Measurements from ENCODE around the gene DUSP16. TPM values are rescaled to one million over a fixed set of nuclear protein-coding genes. Genes with fewer than 3 reads are reported as not detected.
A peak's percentile ranks its signal among the peaks of the same experiment; 100 is the strongest.

DUSP16 gene
- polyA plus RNA-seq, 2 of the 4 experiments (the other 2 are of a cell fraction), result 18.2 to 34.7 TPM

- no peak for DNase-seq (ENCODE audit: low read depth in 1 of 2, low spot score in 1 of 2)
- ChIA-PET POLR2A (no interaction called here), CTCF (interaction anchor here (1.5 kb wide), 1 partner anchor 10 kb away, joined by 3 read pairs; no protein-coding TSS in a partner anchor)
- 76% methylated on average over 2 of the region's 2 CpGs for WGBS (ENCODE audit: missing lambda C conversion rate)
- Histone ChIP-seq H3K27ac (no peak overlapping the region), H3K4me2 (no peak overlapping the region), H3K4me1 (peaks cover 35% of the 10 kb centered on the region), H3K9me3 (peaks cover 12% of the 10 kb centered on the region; the same call in 2 of the 3 replicates), H3K4me3 (no peak overlapping the region)
- no peak for ATAC-seq
- FAIRE-seq, result no peak
- no peak for TF ChIP-seq PHF8 (IDR thresholded peaks at IDR 0.05; ENCODE audit: borderline replicate concordance, low read depth)
- TF ChIP-seq FOSB (CRISPR knock-in tag; IDR thresholded peaks at IDR 0.05), result no peak
- no peak for TF ChIP-seq POLR2A (IDR thresholded peaks at IDR 0.05; ENCODE audit: low read length)
- TF ChIP-seq REST (IDR thresholded peaks at IDR 0.05), result no peak
- no peak for TF ChIP-seq FOSL2 (IDR thresholded peaks at IDR 0.05)
- TF ChIP-seq FOSL2 (CRISPR knock-in tag; IDR thresholded peaks at IDR 0.05), result no peak
- TF ChIP-seq USF2 (IDR thresholded peaks at IDR 0.05), result no peak
- no peak for TF ChIP-seq ZFP36 (IDR thresholded peaks at IDR 0.05; ENCODE audit: borderline replicate concordance, partially characterized antibody)
- no peak for TF ChIP-seq TFCP2L1 (CRISPR knock-in tag; IDR thresholded peaks at IDR 0.05)
- no peak for TF ChIP-seq HES2 (IDR thresholded peaks at IDR 0.05)
These were observed 134.6 kb downstream of the DUSP16 start for GRCh38 chr12:12428047-12428446.

- TF ChIP-seq NR3C1 (IDR thresholded peaks at IDR 0.05) (no peak), ZNF302 (CRISPR knock-in tag; IDR thresholded peaks at IDR 0.05) (no peak), TFCP2L1 (CRISPR knock-in tag; IDR thresholded peaks at IDR 0.05) (no peak)
- FAIRE-seq (no peak), ATAC-seq (no peak), DNase-seq (ENCODE audit: low read depth in 1 of 2, low spot score in 1 of 2) (no peak)
- Histone ChIP-seq H3K4me1 (peaks cover 30% of the 10 kb centered on the region), H3K27ac (0 out of 6 replicates have a peak overlapping the region, but pooled peaks of 1 of the 2 experiments have one; percentile 7), H3K4me3 (no peak overlapping the region), H3K4me2 (no peak overlapping the region), H3K9me3 (peaks cover 16% of the 10 kb centered on the region)
- ChIA-PET CTCF (interaction anchor here (0.7 to 1.5 kb wide), 2 partner anchors 11 to 28 kb away, joined by 3 read pairs; no protein-coding TSS in a partner anchor), POLR2A (no interaction called here)
- WGBS (ENCODE audit: missing lambda C conversion rate), result 81% methylated on average over 4 of the region's 4 CpGs
These were observed 135.1 kb downstream of the DUSP16 start for GRCh38 chr12:12427568-12427967.

GRCh38 chr12:12425616-12426015 is 137.0 kb downstream of the DUSP16 start:
- POLR2A ChIA-PET, result interaction anchor here (0.6 kb wide), 1 partner anchor 199 kb away, joined by 3 read pairs; no protein-coding TSS in a partner anchor
- 48% methylated on average over 1 of the region's 1 CpG for WGBS (ENCODE audit: missing lambda C conversion rate)
- DNase-seq (ENCODE audit: low read depth in 1 of 2, low spot score in 1 of 2) (no peak), ATAC-seq (no peak), FAIRE-seq (no peak)
- no peak for TF ChIP-seq ELK1 (IDR thresholded peaks at IDR 0.05; ENCODE audit: low read depth, low read length)
- TF ChIP-seq SMC3 (IDR thresholded peaks at IDR 0.05), result no peak
- peaks cover 15% of the 10 kb centered on the region for H3K4me1 ChIP-seq
- peaks cover 20% of the 10 kb centered on the region for H3K9me3 ChIP-seq
- H3K27ac ChIP-seq, result no peak overlapping the region
- no peak overlapping the region for H3K4me2 ChIP-seq
- no peak overlapping the region for H3K4me3 ChIP-seq
- CTCF ChIA-PET, result no interaction called here

GRCh38 chr12:12425001-12425400 is 137.7 kb downstream of the DUSP16 start:
- ATAC-seq, result no peak
- no peak overlapping the region for H3K27ac ChIP-seq
- peaks cover 20% of the 10 kb centered on the region for H3K9me3 ChIP-seq
- ChIA-PET CTCF (no interaction called here), POLR2A (interaction anchor here (0.6 kb wide), 1 partner anchor 198 kb away, joined by 3 read pairs; no protein-coding TSS in a partner anchor)
- 95% methylated on average over 2 of the region's 2 CpGs for WGBS (ENCODE audit: missing lambda C conversion rate)
- no peak overlapping the region for H3K4me2 ChIP-seq
- FAIRE-seq, result no peak
- no peak overlapping the region for H3K4me3 ChIP-seq
- no peak for DNase-seq (ENCODE audit: low read depth in 1 of 2, low spot score in 1 of 2)
- peaks cover 12% of the 10 kb centered on the region; the same call in 1 of the 3 replicates for H3K4me1 ChIP-seq
- TF ChIP-seq CBX8 (IDR thresholded peaks at IDR 0.05) (no peak), HDAC2 (IDR thresholded peaks at IDR 0.05) (no peak), RAD21 (conservative IDR thresholded peaks at IDR 0.05 in 1 of 2, IDR thresholded peaks at IDR 0.05 in 1 of 2) (no peak), PBX3 (IDR thresholded peaks at IDR 0.05) (no peak), RNF2 (IDR thresholded peaks at IDR 0.05; ENCODE audit: borderline replicate concordance, low read depth) (no peak), NFE2L2 (conservative IDR thresholded peaks at IDR 0.05; ENCODE audit: low read length) (no peak), HOXA7 (CRISPR knock-in tag; IDR thresholded peaks at IDR 0.05) (no peak), ZNF302 (CRISPR knock-in tag; IDR thresholded peaks at IDR 0.05) (no peak), MAX (IDR thresholded peaks at IDR 0.05) (no peak), CTCF (IDR thresholded peaks at IDR 0.05) (no peak)

Data from A549 (cell line).